NCI-H226 (cell line): Measurements from ENCODE around the gene ACTR1A.
"Not testable (repeated sequence)": the region's sequence is repeated elsewhere in the genome, so short reads cannot be mapped to it uniquely, and the experiment has no call there.

Source experiments
- DNase-seq: peaks from one replicate; pipeline ENCODE4 v3.0.0-alpha.2; 2015

Gene ACTR1A

GRCh38 chr10:102502337-102503151 is at the start of gene ACTR1A:
Gene ACTR1A, minus strand, starts transcription at chr10:102502712. Its CDS starts 65 bp downstream, at chr10:102502647.
- DNase-seq: peak; percentile 99

- DNase-seq: no peak
These were observed 48.2 kb upstream of the ACTR1A start for GRCh38 chr10:102550636-102551210.

GRCh38 chr10:102549549-102549948 is 47.0 kb upstream of the ACTR1A start:
- DNase-seq: no peak

DNA sequence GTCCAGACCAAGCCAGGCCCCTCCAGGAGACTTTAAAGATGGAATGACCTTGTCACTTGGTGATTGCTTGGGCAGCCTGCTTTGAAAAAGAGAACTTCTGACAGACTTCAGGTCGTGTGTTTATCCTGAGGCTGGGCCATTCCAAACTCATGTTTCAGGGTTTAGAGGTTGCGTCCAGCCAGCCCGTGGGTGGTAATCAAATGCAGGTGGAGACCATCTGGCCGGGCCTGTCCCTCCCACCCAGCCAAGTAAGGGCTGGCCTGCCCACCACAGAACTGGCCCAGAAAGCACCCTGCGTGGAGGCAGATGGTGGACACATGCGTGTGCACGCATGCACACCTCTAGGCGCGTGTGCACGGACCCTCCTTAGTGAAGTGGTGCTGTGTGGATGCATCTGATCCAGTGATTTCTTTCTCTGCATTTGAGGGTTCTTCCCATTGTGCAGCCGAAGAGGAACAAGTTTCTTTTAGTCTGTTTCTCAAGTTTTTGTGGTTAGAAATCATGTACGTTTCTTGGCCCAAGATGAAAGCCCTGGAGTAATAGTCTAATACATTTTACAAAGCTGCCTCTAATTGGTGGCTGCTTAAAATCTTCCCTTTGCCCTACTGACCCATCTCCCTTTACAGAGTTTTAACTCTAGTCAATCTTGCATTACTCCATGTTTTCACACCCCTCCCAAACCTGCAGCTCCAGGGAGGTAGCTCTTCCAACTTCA is 44.3 kb upstream of the ACTR1A start:
- DNase-seq: no peak

- no peak for DNase-seq
These were observed 43.5 kb upstream of the ACTR1A start for GRCh38 chr10:102545997-102546396.

- no peak for DNase-seq
These were observed 42.9 kb upstream of the ACTR1A start for GRCh38 chr10:102545265-102545871.

DNA sequence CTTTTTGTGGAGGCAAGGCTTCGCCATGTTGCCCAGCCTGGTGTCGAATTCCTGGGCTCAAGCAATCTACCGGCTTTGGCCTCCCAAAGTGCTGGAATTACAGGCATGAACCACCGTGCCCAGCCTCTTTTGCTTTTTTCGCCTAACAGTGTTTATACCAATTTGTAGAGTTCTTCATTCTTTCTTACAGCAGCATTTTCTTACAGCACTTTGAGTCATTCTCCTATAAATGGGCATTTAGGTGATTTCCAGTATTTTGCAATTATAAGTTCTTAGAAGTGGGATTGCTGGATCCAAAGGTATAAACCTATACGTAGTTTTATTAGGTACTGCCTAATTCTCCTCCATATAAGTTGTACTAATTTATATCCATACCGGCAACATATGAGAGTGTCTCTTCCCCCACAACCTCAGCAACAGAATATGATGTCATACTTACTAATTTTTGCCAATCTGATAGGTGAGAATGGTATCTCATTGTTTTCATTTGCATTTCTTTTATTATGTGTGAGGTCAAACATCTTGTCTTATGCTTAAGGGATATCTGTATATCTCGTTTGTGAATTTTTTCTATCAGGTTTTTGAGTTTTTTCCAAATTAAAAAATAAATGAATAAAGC is 40.4 kb upstream of the ACTR1A start:
- DNase-seq: peak; percentile 14

DNA sequence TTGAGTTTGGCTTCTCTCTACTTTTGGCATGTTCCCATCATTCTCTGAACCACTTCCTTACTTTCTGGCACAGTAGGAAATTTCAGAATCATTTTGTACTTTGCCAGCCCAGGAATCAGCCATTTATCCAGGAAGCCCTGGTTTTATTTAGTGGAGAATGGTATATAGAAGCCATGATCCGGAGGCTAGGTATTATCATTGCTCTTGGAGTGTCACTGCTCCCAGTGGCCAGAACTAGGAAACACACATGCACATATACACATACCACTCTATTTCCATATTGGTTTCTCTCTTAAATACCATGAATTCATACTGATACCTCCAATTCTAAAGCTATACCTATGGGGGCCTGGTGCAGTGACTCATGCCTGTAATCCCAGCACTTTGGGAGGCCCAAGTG is 37.5 kb upstream of the ACTR1A start:
- DNase-seq: no peak

DNA sequence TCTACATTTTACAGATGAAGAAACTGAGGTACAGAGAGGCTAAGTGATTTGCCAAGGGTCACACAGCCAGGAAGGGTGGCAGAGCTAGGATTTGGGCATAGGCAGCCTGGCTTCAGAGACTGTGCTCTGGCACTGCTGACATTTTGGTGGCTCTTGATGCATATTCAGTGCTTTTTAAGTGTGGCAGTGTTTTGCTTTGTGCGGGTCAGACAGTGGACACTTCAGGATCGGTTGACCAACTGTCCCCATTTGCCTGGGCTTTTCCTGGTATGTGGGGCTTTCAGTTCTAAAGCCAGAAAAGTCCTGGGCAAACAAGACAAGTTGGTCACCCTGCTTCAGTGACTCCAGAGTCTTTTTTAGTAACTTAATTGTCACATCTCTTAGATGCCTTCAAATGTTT is 36.3 kb upstream of the ACTR1A start:
- no peak for DNase-seq

- no peak for DNase-seq
These were observed 35.4 kb upstream of the ACTR1A start for GRCh38 chr10:102537948-102538347.

GRCh38 chr10:102537367-102537766 is 34.9 kb upstream of the ACTR1A start:
- no peak for DNase-seq

- DNase-seq: no peak
These were observed 33.1 kb upstream of the ACTR1A start for GRCh38 chr10:102535481-102536147.

- DNase-seq: not testable (repeated sequence)
These were observed 32.5 kb upstream of the ACTR1A start for GRCh38 chr10:102534966-102535365.

GRCh38 chr10:102534333-102534732 is 31.8 kb upstream of the ACTR1A start:
- DNase-seq: no peak

GRCh38 chr10:102527546-102527945 is 25.0 kb upstream of the ACTR1A start:
- no peak for DNase-seq

GRCh38 chr10:102524746-102525145 is 22.2 kb upstream of the ACTR1A start:
- DNase-seq: no peak

DNA sequence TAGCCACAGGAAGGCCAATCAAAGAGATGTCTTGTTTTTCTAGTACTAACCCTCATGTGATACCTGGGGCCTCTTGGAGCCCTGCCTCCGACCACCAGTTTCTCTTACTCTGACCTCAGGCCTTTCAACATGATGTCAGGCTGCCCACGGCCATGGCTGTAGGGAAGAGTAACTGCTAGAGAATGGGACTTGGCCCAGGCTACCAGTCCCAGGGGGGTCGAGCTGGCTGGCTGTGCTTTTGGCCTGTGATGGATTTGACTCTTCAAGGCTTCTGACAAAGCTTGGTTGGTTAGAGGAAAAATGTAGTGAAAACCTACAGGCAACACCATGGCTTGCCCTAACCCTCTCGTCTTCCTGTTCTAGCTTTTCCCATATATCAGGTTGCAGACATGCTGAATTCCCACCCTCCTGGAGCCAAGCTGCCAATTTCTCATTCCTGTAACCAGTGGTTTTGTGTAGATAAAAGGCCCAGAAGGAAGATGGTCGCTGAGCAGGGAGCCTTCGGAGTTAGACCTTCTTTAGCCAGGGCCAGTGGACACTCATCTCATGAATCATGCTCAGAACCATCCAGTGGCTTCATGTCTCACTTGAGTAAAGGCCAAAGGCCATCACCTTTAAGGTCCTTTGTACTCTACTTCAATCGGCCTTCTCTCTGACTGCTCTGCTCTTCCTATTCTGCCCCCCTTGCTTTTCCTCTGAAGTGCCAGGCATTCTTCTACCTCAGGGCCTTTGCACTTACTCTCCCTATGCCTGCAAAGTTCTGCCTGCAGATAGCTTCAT is 20.9 kb upstream of the ACTR1A start:
- DNase-seq: peak; percentile 40

DNA sequence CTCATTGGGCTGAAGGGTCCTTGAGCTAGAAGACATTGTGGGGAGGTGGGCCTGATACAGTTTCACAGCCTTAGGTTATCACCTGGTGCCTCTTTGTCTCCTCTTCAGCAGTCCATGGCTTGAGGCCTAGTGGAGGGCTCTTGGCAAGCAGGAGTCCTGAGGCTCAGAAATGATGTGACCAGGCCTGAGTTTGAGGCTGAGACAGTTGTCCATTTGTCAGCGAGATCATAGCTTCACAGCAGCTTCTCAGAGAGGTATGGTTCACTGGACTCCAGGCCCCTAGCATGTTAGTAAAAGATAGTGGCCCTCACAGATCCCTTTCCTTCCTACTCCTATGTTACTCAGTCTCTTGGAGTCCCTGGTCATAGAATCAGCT is 20.4 kb upstream of the ACTR1A start:
- DNase-seq: no peak

GRCh38 chr10:102519246-102519825 is 16.8 kb upstream of the ACTR1A start:
- no peak for DNase-seq

DNA sequence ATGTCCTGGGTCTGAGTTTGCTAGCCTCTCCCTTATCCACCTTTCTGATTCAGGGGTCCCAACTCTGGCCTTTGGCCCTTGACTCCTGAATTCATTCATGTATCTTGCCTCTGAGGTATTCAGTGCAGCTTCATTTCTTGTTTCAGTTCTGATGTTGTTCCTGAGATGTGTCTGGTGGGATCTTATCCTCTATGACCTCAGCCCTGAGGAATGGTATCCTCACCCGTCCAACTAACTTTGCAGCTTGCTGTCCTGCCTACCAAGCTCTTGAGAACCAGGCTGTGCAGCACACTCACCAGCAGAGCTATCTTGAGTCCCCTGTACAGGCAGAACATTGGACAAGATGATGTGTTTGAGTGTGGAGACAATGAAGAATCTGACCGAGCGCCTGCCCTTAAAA is 15.0 kb upstream of the ACTR1A start:
- DNase-seq: peak; percentile 12

DNA sequence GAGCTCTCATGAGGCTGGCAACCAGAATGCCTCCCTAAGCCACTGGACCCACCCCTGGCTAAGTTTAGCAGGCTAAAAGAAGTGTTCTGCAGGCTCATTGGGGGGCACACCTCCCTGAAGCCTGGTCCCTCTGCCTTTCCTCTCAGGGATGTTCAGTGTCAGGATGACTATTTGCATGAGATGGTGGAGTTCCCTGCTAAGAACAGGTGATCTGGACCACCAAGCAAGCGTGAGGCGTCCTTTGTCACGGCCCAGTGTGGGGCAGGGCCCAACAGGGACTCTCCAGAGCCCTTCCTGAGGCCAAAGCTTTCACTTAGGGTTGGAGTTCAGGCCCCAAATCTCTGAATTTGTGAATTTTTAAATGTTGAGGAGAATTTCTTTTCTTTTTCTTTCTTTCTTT is 13.2 kb upstream of the ACTR1A start:
- no peak for DNase-seq
